DMS153 treated with DMSO at 0.1 percent for 48 hours (cell line): Measurements from ENCODE around the gene MCUR1.
"Not testable (repeated sequence)": the region's sequence is repeated elsewhere in the genome, so short reads cannot be mapped to it uniquely, and the experiment has no call there.

Experiments
- DNase-seq: peaks from one replicate; lab custom pipeline; 2025; ENCODE audit not compliant: unreplicated experiment; lab: John Stamatoyannopoulos, UW

Gene MCUR1

GRCh38 chr6:13829419-13829818 lies 15.1 kb upstream of the MCUR1 start:
- not testable (repeated sequence) for DNase-seq

DNA sequence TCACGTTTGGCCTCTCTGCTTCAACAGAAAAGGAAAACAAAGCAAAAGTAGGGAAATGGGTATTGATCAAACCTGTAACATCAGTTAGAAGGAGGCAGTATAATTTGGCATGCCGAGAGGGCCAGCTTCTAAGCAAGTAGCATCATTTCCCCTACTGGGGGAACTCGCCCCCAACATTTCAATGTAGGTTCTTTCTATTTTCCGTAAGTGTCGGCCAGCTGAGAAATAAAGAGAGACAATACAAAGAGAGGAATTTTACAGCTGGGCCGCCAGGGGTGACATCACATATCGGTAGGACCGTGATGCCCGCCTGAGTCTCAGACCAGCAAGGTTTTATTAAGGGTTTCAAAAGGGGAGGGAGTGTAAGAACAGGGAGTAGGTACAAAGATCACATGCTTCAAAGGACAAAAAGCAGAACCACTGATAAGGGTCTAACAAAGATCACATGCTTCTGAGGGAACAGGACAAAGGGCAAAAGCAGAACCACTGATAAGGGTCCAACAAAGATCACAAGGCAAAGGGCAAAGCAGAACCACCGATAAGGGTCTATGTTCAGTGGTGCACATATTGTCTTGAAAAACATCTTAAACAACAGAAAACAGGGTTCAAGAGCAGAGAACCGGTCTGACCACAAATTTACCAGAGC lies 14.4 kb upstream of the MCUR1 start:
- not testable (repeated sequence) for DNase-seq

GRCh38 chr6:13827032-13827431 lies 12.7 kb upstream of the MCUR1 start:
- DNase-seq, result no peak

- DNase-seq, result no peak
Measured at GRCh38 chr6:13825871-13826270, 11.5 kb upstream of the MCUR1 start.

- DNase-seq, result no peak
Measured at GRCh38 chr6:13818341-13818740, 4.0 kb upstream of the MCUR1 start.

DNA sequence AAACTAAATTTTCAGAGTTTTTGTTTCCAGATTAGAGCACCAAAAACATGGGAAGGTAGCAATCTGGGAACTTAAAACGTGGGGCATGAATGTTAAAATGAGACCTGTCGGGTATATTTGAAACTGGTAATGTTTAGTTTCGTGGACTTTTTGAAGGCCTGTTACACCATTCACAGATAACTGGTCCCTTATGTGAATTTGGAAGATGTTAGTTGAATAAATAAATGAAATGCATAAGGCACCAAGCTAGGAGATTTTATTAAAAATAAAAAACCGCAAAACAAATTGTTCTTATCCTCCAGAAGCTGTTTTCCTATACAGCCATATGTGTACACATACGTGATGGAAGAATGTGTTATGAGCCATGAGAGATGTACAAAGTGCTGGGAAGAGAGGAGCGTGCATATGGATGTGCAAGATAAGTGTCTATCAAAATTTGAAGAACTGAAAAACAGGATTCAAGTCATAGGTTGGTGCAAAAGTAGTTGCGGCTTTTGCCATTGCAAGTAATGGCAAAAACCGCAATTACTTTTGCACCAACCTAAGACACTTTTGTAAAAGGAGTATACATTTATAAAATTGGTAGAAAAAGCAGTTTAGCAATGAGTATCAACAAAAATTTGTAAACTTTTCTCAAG lies 700 bp upstream of the MCUR1 start:
- DNase-seq, result no peak

- DNase-seq, result peak; percentile 4
Measured at GRCh38 chr6:13813621-13814175, 659 bp downstream of the MCUR1 start.

GRCh38 chr6:13813026-13813425 lies 1.3 kb downstream of the MCUR1 start:
- DNase-seq, result no peak

DNA sequence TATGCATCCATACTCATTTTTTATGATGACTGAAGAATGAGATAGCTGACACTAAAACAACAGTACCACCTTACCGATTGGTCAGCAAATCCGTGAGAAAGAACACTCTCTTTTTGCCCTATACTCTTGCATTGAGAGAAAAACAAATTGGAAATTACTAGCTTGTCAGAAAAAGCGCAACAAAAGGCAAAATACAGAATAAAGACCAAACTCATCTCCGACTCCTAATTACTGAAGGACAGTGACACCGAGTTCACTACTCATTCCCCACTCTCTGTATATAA lies 2.1 kb downstream of the MCUR1 start:
- no peak for DNase-seq

DNA sequence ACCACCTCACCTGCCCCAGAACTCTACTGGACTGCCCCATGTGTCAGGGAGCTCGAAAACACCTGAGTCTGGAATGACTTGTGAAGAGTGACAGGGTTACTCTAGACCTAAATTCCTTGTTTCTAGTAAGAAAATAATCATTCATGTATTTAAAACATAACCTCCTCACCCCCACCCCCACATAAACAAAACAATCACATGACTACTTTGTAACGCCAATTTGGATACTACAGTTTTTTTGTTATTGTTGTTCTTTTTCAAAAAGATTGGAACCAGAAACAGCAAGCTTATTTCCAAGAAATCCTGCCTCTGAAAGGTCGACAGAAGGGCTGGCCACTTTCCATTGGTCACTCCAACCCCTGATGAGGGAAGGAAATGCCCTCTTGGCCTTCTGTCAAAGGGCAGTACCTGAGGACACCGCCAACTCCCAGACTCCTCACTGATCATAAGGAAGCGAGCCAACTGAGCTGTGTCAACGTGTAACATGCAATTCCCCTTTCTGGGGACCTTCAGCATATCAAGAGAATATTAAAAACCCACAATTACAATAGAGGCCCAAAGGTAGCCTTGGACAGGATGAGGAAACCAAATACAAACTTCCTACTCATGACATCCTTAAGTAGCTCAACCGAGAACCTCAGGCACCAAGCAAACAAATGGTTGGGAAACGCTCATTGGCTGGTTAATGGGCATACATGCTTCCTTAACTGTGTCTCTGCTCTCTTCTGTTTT lies 2.6 kb downstream of the MCUR1 start:
- no peak for DNase-seq

DNA sequence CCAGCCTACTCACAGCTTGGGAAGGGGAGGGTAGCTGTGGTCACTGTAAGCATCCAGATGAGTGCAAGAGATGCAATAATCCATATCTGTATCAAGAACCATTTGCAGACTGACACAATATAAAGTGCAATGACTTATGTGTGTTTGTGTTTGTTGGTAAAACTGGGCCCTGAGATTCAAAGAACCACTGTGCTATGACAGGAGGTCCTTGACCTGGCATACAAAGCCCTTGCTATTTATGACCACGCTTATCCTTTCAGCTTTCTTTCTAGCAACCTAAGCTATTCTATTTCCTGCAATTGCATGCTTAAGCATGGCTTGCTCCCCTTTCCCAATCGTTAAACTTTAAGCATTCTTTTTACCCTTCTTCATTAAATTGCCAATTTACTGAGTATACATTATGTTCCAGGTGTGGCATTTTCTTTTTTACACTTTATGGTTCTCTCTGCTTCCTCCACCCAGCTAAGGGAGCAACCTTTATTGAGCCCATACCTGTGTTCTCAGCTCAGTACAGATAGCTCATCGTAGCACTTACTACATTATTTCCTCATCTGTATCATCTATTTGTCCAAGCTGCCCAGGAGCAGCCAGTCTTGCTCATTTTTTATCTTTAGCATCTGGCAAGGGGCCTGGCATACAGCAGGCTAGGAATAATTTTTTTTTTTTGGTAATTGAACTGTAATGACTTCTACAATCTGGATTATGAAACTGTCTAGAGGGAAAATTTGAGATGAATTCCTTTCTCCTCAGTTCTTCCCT lies 3.5 kb downstream of the MCUR1 start:
- DNase-seq, result no peak

DNA sequence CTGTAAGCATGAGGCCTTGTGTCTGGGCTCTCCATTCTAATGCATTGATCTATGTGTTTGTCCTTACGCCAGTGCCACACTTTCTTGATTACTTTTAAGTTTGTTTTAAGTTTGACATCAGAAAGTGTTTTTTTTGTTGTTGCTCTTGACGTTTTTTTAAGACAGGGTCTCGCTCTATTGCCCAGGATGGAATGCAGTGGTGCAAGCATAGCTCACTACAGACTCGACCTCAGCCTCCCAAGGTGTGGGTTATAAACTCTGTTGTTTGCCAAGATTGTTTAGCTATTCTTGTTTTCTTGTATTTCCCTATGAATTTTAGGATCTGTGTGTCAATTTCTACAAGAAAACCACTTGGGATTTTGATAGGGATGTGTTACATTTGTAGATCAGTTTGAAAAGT lies 5.6 kb downstream of the MCUR1 start:
- no peak for DNase-seq

GRCh38 chr6:13807696-13808095 lies 6.7 kb downstream of the MCUR1 start:
- no peak for DNase-seq

- DNase-seq, result no peak
Measured at GRCh38 chr6:13803581-13803980, 10.8 kb downstream of the MCUR1 start.

DNA sequence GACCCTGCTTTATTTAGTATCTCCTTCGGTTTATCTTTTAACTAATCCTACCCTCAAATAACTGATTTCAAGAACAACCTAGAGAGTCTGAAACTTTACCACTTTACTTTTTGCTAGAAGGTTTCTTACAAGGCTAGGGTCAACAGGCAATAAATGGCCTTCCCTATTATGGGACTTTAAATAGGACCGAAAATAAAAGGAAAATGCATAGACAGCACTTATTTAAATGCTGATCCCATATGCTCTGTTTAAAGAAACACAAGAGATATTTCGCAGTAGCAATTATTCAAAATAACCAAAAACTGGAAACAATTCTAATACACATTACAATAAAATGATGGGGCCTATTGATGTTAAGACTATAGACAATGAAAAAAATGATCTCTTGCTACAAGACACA lies 13.7 kb downstream of the MCUR1 start:
- no peak for DNase-seq

GRCh38 chr6:13796781-13797180 lies 17.6 kb downstream of the MCUR1 start:
- no peak for DNase-seq

DNA sequence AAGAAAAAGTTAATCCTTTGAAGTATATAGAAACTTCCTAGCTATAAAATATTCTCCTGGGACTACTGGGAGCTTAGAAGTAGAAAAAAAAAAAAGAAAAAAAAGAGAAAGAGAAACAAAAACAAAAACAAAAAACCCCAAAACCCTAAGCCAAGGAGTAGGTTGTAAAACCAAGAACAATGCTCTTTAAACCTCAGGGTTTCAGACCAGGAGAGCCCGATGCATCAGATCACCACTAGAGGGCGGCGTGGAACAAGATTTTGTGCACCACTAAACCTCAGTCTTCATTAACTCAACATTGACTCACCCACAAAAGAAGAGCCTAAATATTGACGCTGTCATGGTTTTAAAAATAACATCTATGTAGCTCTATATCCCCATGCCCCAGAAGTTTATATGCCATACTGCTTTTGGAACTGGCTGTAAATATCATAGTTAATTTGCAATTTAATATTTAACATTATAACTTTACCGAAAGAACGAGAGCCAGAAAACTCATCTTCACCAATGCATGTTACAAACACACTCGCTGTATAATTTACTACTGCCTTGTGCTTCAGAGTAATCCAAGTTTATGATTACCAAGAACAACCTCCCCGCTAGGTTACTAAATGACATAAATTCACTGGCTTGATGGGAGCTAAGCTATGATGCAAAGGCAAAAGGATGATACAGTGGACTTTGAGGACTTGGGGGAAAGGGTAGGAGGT lies 19.2 kb downstream of the MCUR1 start:
- peak; percentile 51 for DNase-seq

- DNase-seq, result no peak
Measured at GRCh38 chr6:13794184-13794583, 20.2 kb downstream of the MCUR1 start.

DNA sequence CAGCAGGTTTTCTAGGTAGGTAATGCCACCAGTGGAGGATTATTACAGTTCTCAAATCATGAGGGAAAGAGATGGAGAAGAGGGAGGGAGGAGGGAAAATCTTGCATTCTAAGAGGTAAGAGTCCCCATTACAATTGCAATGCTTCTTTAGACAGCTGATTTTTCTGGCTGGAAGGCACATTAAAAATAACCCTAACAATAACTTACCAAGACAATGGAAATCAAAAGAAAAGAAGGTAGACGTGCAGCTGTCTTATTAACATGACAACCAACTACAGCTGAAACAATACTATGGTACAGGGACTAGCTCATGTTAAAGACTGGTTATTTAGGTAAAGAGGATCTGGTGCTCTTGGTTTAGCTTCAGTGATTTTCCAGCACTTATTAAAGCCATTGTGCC lies 24.6 kb downstream of the MCUR1 start:
- DNase-seq, result no peak

- DNase-seq, result no peak
Measured at GRCh38 chr6:13788820-13789219, 25.5 kb downstream of the MCUR1 start.

- DNase-seq, result no peak
Measured at GRCh38 chr6:13787137-13787536, 27.2 kb downstream of the MCUR1 start.
